Cardiac muscle cell (in vitro differentiated cells and primary cell): ENCODE results near the gene MLN. TPM values are rescaled to one million over a fixed set of nuclear protein-coding genes. Genes with fewer than 3 reads are reported as not detected.

Experiments used
- DNase-seq, 2 donors: peaks; one replicate each; pipeline versions ENCODE4 v3.0.0 to v3.0.0-alpha.2; 2010 to 2017; ENCODE audit warnings: low read depth in 1 of 2, low spot score in 1 of 2
- H3K27ac ChIP-seq: fragments of 200-600 bp; sonication (generic); 2 replicates; pipeline ENCODE4 v1.5.1; 2016
- H3K27me3 ChIP-seq: fragments of 200-600 bp; sonication (generic); 2 replicates; pipeline ENCODE4 v1.6.0; 2016; ENCODE audit warnings: control low read depth
- H3K36me3 ChIP-seq: fragments of 200-600 bp; sonication (generic); 2 replicates; pipeline ENCODE4 v1.5.1; 2016; ENCODE audit warnings: control low read depth
- H3K4me1 ChIP-seq: fragments of 200-600 bp; sonication (generic); 2 replicates; pipeline ENCODE4 v1.8.1; 2017; ENCODE audit warnings: low read depth, mild to moderate bottlenecking, mixed run types
- H3K4me3 ChIP-seq: fragments of 200-600 bp; sonication (generic); 2 replicates; pipeline ENCODE4 v1.5.1; 2016; ENCODE audit warnings: mild to moderate bottlenecking
- H3K9me3 ChIP-seq: fragments of 200-600 bp; sonication (generic); 2 replicates; pipeline ENCODE4 v1.5.1; 2017; ENCODE audit warnings: low read depth, mild to moderate bottlenecking, control low read depth
- CTCF ChIP-seq: IDR thresholded peaks from 2 replicates; pipeline ENCODE4 v1.5.1; 2012; ENCODE audit warnings: low read depth, mild to moderate bottlenecking, low read length
- polyA plus RNA-seq: library from polyadenylated mRNA; unstranded; fragments of >200 nt; fragmentation: Nextera tagmentation; extraction: Ambion mirVana; gene quantifications from 2 replicates; pipeline ENCODE4 v1.2.1, GENCODE V29; 2016
- total RNA-seq: library from RNA; depleted of rRNA; stranded (reverse); fragments of >200 nt; gene quantifications from 2 replicates; pipeline ENCODE4 v1.2.3, GENCODE V29; 2016

The MLN gene
- total and polyA plus RNA-seq, 2 experiments from 2014 or later = 0.55 TPM; not detected in 1

DNA sequence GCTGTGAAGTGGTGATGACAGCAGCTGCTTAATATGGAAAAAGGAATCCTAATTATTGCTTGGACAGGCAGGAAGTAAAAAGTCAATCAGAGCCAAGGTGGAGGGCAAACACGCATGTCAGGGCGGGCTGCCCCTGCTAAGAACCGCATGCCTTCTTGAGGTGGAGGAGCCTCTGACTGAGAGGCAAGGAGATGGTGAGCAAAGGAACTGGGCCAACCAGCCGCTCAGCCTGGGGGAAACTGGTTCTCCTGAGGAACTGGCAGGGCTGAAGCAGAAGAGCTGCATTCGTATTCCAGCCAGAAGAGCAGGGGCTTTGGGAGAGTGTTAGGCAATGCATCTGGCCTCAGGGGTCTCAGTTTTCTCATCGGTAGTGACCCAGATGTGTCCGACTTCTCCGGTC lies 13.1 kb upstream of the MLN start:
- no peak for DNase-seq
- H3K4me3 ChIP-seq = no peak overlapping the region
- H3K27ac ChIP-seq = no peak overlapping the region
- TF ChIP-seq CTCF = no peak
- no peaks in the 10 kb centered on the region for H3K36me3 ChIP-seq
- no peaks in the 10 kb centered on the region for H3K27me3 ChIP-seq
- H3K9me3 ChIP-seq = no peaks in the 10 kb centered on the region
- no peaks in the 10 kb centered on the region for H3K4me1 ChIP-seq

GRCh38 chr6:33815854-33816253 lies 12.1 kb upstream of the MLN start:
- peak; percentile 40 to 71 for DNase-seq
- no peak for TF ChIP-seq CTCF
- no peaks in the 10 kb centered on the region for H3K36me3 ChIP-seq
- H3K27me3 ChIP-seq = no peaks in the 10 kb centered on the region
- no peaks in the 10 kb centered on the region for H3K9me3 ChIP-seq
- no peaks in the 10 kb centered on the region for H3K4me1 ChIP-seq
- H3K4me3 ChIP-seq = no peak overlapping the region
- H3K27ac ChIP-seq = no peak overlapping the region

DNA sequence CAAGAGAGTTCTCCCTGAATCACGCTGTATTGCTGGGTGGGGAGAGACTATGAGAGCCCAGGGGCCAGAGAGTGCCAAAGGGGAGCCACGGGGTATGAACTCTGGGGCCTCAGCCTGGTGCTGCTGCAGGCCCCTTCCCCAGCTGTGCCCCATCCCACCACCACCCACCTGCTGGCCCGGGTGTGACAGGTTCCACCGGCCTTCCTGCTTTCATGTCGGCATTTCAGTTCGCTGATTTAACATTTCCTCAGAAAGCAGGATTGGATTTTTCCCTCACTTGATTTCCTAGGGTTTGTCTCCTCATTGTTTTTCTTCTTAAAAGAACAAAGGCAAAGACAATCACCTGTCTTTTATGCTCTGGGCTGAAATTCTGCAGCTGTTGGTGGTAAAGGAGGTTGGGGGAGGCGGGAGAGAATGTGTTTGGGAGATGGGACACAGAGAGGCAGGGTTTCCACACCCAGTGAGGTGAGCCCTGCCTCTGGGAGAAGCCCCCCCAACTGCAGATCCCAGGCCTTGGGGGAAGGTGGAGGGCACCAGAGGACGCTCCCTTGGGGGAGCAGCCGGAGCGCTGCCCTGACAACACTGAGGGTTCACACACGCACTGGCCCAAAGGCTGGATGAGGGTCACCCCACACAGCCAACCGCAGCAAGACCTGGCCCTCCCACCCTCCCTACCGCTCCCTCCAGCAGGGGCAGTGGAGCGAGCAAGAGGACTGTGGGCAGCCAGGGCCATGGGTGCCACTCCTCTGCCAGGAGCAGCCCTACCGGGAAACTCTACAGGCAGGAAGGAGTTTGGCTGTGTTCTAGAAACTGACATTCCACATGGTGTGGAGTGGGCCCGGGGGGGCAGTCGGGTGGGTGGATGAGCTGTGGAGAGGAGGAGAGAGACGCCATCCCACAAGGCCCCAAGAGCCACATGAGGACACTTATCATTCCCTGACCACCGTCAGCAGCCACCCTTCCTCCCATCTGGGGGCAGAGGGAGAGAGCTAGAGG lies 10.5 kb upstream of the MLN start:
- no peaks in the 10 kb centered on the region for H3K4me1 ChIP-seq
- H3K4me3 ChIP-seq = no peak overlapping the region
- TF ChIP-seq CTCF = no peak
- DNase-seq = no peak
- no peaks in the 10 kb centered on the region for H3K36me3 ChIP-seq
- no peak overlapping the region for H3K27ac ChIP-seq
- H3K9me3 ChIP-seq = no peaks in the 10 kb centered on the region
- no peaks in the 10 kb centered on the region for H3K27me3 ChIP-seq

DNA sequence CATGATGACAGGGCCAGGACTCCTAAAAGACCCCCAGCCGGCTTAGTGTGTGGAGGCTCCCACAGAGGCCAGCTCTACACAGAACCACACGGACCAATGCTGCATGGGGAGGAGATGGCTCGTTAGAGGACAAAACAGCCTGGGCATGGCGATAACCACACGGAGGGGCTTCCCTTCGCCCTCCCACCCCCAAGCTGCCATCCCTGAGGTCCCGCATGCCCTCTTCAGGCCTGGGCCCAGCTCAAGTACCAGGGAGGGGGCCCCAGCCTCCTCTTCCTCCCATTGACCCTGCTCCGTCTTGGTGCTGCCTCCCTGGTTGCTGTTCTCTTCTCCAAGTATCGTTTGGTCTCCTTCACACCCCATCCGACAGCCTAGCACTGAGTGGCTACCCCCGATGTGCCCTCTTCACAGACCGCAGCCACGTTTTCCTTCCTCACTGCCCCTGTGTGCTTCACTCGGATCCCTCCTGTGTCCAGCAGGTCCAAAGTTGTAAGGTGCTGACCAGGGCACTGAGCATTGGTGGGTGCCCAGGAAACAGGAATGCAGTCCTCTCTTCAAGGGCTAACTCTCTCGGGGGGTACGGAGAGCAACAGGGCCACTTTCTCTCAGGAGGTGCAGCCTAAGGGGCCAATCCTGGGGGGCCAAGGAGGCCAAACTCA lies 9.6 kb upstream of the MLN start:
- TF ChIP-seq CTCF = no peak
- no peaks in the 10 kb centered on the region for H3K4me1 ChIP-seq

GRCh38 chr6:33812669-33813068 lies 8.9 kb upstream of the MLN start:
- H3K27ac ChIP-seq = no peak overlapping the region
- DNase-seq = peak; percentile 71 to 92
- no peaks in the 10 kb centered on the region for H3K27me3 ChIP-seq
- peak; percentile 40 for TF ChIP-seq CTCF
- no peak overlapping the region for H3K4me3 ChIP-seq
- H3K36me3 ChIP-seq = no peaks in the 10 kb centered on the region
- no peaks in the 10 kb centered on the region for H3K4me1 ChIP-seq
- no peaks in the 10 kb centered on the region for H3K9me3 ChIP-seq

More for the DNA sequence above, 9.6 kb upstream of the MLN start:
- no peak overlapping the region for H3K27ac ChIP-seq
- no peak for DNase-seq
- H3K9me3 ChIP-seq = no peaks in the 10 kb centered on the region
- H3K27me3 ChIP-seq = no peaks in the 10 kb centered on the region
- no peak overlapping the region for H3K4me3 ChIP-seq
- H3K36me3 ChIP-seq = no peaks in the 10 kb centered on the region
